GM23338 (cell line): ENCODE measurements around the gene SF3B2.

ENCODE experiments used
- CREB1 ChIP-seq: fragments of 250-450 bp; sonication (Bioruptor Pico); IDR thresholded peaks from 2 replicates; pipeline ENCODE4 v1.5.0; 2020; ENCODE audit warnings: low read depth, mild to moderate bottlenecking, moderate library complexity
- CTCF ChIP-seq, 2 experiments: fragments of 200-600 bp in 1 of 2; sonication (generic) in 1 of 2; conservative IDR thresholded peaks; 2 replicates each; pipeline versions ENCODE4 v1.5.1 to v1.6.1; 2016 to 2017; ENCODE audit warnings: antibody characterized with exemption in 2 of 2, low read depth in 2 of 2, mild to moderate bottlenecking in 2 of 2, moderate library complexity in 1 of 2
- ETS1 ChIP-seq: IDR thresholded peaks from 2 replicates; pipeline ENCODE4 v1.6.1; 2016; ENCODE audit warnings: antibody characterized with exemption
- EZH2 ChIP-seq: fragments of 200-600 bp; sonication (generic); IDR thresholded peaks from one replicate; pipeline ENCODE4 v1.8.0; 2017; ENCODE audit warnings: antibody characterized with exemption, mild to moderate bottlenecking, low read depth; ENCODE audit not compliant: unreplicated experiment
- EZH2phosphoT487 ChIP-seq: fragments of 200-600 bp; sonication (generic); IDR thresholded peaks from one replicate; pipeline ENCODE4 v1.8.1; 2018; ENCODE audit warnings: antibody characterized with exemption; ENCODE audit not compliant: unreplicated experiment
- JUNB ChIP-seq: IDR thresholded peaks from one replicate; pipeline ENCODE4 v1.6.1; 2016; ENCODE audit warnings: antibody characterized with exemption; ENCODE audit not compliant: unreplicated experiment
- NANOG ChIP-seq: IDR thresholded peaks from 2 replicates; pipeline ENCODE4 v1.6.1; 2016; ENCODE audit warnings: antibody characterized with exemption, borderline replicate concordance
- POLR2AphosphoS5 ChIP-seq: IDR thresholded peaks from 2 replicates; pipeline ENCODE4 v1.6.1; 2016; ENCODE audit warnings: antibody characterized with exemption, low read depth
- REST ChIP-seq: IDR thresholded peaks from one replicate; pipeline ENCODE4 v1.6.1; 2018; ENCODE audit warnings: antibody characterized with exemption; ENCODE audit not compliant: unreplicated experiment
- ZNF114 ChIP-seq: fragments of 250-450 bp; sonication (Bioruptor Pico); IDR thresholded peaks from 2 replicates; pipeline ENCODE4 v1.5.0; 2020; ENCODE audit warnings: mild to moderate bottlenecking, moderate library complexity
- ZNF462 ChIP-seq: fragments of 250-450 bp; sonication (Bioruptor Pico); IDR thresholded peaks from 2 replicates; pipeline ENCODE4 v1.5.0; 2020; ENCODE audit warnings: mild to moderate bottlenecking, moderate library complexity

- no peak for TF ChIP-seq CTCF (conservative IDR thresholded peaks at IDR 0.05; ENCODE audit: low read depth in 2 of 2)
- TF ChIP-seq POLR2AphosphoS5, result no peak
- no peak for TF ChIP-seq NANOG
- no peak for TF ChIP-seq EZH2phosphoT487
- no peak for TF ChIP-seq EZH2
- TF ChIP-seq REST, result no peak
- TF ChIP-seq JUNB, result no peak
- TF ChIP-seq CREB1, result no peak
- no peak for TF ChIP-seq ETS1
- TF ChIP-seq ZNF114 (CRISPR knock-in tag), result no peak
- no peak for TF ChIP-seq ZNF462 (CRISPR knock-in tag)
These were observed 57.1 kb downstream of the SF3B2 start for GRCh38 chr11:66109294-66109693.
